Activated CD4-positive, alpha-beta T cell treated with anti-CD3 and anti-CD28 coated beads, Interleukin-2, amount 50 U/mL, for 24 hours (primary cell): ENCODE results near the gene CLIP4.
A peak's percentile ranks its signal among the peaks of the same experiment; 100 is the strongest.

Experiments used
- DNase-seq, 2 donors: peaks; one replicate each; pipeline ENCODE4 v3.0.0-alpha.2; 2020; ENCODE audit warnings: low read depth in 1 of 2, low spot score in 1 of 2

Gene CLIP4

DNA sequence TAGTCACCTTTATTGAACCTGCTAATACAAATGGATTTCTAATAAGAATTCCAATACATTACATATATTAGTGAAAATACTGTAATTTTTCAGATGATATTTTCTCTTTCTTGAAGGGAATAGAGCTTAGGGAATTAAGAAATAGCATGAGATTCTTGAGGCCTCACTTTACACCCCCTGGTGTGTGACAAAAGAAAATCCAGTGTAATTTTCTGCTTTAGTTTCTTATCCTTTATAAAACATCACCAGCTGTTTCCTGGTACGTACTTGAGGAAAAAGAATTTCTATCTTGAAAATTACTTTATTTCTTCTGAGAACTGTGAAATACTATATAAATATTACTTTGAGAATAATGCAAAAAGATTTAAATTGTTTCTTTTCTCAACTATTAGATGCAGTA lies 71.6 kb downstream of the CLIP4 start:
- no peak for DNase-seq

- DNase-seq, result no peak
Measured at GRCh38 chr2:29187926-29188325, 72.7 kb downstream of the CLIP4 start.

DNA sequence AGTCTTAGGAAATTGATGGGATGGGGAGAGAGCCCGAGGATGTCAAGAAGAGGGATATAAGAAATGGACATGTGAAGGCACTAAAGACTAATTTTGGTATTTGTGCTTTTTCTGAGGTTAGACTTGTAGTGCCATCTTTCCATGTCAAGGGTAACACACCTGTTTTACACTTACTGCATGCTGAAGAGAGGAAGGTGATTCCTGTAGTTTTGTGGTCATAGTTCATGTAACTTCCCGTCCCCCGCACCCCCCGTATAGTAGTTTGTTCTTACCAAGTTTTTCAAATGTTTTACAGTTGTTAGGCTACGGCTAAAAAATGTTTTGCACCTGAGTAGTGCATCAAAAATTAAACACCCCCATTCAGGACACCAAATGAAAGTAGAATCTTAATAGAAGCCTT lies 73.8 kb downstream of the CLIP4 start:
- no peak for DNase-seq

DNA sequence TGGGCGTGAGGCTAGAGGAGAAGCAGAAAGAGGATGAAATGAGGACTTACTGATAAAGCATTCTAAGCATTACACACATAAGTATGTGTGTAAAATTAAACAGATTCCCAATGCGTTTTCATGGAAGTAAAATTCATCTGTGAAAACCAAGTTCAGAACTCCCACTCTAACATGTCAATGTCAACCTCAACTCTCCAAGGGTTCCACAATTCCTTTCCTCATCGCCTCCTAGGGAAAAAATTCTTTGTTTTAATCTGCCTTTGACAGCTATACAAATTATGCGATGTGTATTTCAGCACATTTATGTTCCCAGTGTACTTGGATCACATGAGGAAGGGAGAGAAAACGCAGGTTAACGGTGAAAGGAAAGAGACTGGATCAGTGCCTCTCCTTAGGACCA lies 76.6 kb downstream of the CLIP4 start:
- no peak for DNase-seq

DNA sequence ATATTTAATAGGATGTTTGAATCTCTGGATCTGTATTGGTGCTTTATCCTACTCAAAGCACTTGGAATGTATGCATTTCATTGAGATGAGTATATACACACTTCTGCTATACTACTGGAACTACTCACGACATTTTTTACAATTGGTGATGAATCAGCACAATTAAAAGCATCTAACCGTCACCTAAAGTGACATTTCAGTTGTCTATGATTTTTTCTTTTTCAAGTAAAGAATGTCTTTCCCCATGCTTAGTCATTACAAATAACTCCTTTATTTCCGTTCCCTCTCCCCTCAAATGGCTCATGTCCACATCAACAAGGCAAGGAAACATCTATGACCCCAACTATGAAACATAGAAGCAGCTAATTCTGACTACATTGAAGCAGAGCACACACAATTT lies 77.3 kb downstream of the CLIP4 start:
- no peak for DNase-seq

- no peak for DNase-seq
Measured at GRCh38 chr2:29193111-29193510, 77.9 kb downstream of the CLIP4 start.

- DNase-seq, result no peak
Measured at GRCh38 chr2:29193681-29194080, 78.5 kb downstream of the CLIP4 start.

DNA sequence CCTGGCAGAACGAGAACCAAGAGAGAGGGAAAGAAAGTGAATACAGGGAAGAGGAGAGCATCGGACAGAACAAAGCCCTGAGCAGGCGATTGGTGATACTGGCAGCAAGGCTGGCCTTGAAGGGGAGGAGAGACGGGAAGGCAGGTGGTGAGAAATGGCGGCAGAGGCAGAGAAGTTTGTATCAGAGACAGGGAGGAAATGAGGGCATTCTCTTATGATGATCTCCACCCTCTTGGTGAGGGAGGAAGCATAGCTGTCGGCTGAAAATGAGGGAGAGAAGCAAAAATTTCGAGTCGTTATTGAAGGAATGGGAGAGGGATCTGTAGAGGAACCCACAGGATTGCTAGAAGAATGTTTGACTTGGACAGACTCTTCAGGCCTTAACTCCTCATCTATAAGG lies 80.6 kb downstream of the CLIP4 start:
- no peak for DNase-seq

- peak; percentile 58 to 74 for DNase-seq
Measured at GRCh38 chr2:29196792-29197788, 81.9 kb downstream of the CLIP4 start.

DNA sequence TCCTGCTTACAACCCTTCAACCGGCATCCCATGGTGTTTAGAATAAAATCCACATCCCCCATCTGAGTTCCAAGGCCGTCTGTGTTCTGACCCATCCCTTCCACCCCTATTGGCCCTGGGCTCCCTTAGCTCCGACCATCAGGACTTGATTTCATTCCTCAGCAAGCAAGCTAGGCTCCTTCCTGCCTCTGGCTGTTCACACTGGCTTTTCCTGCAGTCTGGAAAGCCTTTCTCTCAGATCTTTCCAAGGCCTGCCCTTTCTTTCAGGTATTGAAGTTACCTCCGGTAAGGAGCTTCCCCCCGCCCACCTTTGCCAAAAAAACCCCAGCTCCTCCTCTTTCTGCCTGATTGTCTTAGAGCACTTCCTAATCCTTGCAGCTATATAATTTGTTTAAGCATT lies 86.8 kb downstream of the CLIP4 start:
- DNase-seq, result no peak

- no peak for DNase-seq
Measured at GRCh38 chr2:29202819-29203495, 87.7 kb downstream of the CLIP4 start.

DNA sequence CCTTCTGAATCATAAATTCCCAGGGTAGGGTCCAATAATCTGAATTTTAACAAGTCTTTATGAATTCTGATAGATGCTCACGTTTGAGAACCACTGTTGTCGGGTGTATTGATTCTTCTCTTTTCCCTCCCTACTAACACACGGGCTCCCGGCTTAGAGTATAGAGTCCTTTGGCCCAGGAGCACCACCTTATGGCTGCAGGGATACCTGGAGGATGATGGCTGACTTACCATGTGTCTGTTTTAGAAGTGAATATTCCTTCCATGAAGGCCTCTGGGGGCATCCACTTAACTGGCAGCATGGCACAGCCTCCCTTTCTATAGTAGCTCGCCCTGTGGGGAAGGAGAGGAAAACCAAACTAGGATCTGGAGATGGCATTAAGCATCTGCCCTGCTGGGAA lies 91.7 kb downstream of the CLIP4 start:
- DNase-seq, result no peak

- no peak for DNase-seq
Measured at GRCh38 chr2:29207352-29208148, 92.3 kb downstream of the CLIP4 start.

DNA sequence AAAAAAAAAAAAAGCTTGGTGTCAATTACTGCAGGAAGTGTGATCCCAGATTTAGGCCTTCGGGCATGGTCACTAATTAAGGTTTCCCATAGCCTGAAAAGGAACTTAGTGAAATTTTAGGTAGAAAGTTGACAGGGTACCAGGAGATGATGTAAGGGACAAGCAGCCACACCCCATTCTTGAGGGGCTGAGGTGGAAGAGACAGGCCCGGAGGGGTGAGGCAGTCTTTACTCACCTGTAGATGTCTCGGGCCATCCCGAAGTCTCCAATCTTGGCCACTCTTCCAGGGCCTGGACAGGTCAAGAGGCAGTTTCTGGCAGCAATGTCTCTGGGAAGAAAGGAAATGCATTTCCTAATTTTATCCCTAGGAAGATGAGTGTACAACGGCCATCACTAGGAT lies 94.3 kb downstream of the CLIP4 start:
- no peak for DNase-seq

DNA sequence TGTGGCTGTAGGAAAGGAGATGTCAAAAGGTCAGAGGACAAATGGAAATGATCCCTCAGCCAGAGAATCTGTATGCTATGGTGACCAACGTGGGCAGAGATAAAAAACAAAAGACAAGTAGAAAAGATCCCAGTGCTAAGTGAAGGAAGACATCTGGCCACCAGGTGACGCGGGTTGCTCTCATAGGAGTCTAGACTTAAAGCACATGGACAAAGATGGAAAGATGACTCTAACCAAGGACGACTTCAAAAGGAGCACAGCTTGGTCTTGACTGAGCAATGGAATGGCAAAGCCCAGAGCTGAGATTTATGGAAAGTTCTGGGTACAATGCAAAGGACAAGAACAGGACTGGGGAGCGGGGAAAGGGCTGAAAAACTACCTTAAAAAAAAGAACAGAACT lies 96.8 kb downstream of the CLIP4 start:
- no peak for DNase-seq

GRCh38 chr2:29213888-29214291 lies 98.7 kb downstream of the CLIP4 start:
- DNase-seq, result no peak

DNA sequence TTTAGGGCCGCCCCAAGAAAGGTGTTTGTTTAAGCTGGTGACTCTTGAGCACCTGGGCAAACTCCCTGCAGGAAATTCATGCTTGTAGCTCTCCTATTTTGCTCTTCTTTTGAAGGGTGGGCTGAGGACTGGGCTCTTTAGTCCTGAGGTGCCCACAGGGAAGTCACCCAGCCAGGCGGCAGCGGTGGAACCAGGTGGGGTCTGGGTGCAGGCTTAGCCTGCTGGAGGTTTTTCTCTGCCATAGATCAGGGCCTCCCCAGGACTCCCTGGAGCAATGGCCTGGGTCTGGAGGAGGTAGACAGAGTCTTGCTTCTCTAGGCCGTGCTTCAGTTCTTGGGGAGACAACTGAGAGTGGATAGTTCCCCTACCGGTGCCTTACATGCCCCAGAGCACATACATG lies 99.9 kb downstream of the CLIP4 start:
- DNase-seq, result no peak

GRCh38 chr2:29215739-29216608 lies 100.8 kb downstream of the CLIP4 start:
- no peak for DNase-seq

DNA sequence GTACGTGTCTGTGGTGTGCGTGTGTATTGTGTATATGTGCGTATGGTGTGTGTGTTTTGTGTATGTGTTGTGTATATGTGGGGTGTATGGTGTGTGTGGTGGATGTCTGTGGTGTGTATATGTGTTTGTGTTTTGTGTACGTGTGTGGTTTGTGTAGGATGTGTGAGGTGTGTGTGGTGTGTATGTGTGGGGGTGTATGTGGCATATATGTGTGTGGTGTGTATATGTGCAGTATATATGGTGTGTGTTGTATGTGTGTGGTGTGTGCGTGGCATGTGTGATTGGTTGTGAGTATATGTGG lies 101.3 kb downstream of the CLIP4 start:
- no peak for DNase-seq

GRCh38 chr2:29218071-29218470 lies 102.9 kb downstream of the CLIP4 start:
- DNase-seq, result no peak
